Right lobe of liver (tissue), 4 donors: ENCODE results near the gene PYDC2.

Experiments
- POLR2A ChIP-seq: fragments of 450-650 bp; IDR thresholded peaks from one replicate; pipeline ENCODE4 v1.6.1; 2017; ENCODE audit warnings: antibody characterized with exemption, mild to moderate bottlenecking
- TF ChIP-seq, protein P1 (sequence below), 4 donors: fragments of 200-600 bp in 3 of 4; fragments of 450-650 bp in 1 of 4; IDR thresholded peaks; one replicate each; pipeline versions ENCODE4 v1.5.1 to v1.8.0; 2016 to 2022; ENCODE audit warnings: antibody characterized with exemption in 4 of 4, mild to moderate bottlenecking in 2 of 4
- donor health status: DM: no; HTN: no; CAD: no.
- donor health status: DM: no; HTN: no; CAD: no.
- donor health status: DM: no; HTN: yes; CAD: no.

DNA sequence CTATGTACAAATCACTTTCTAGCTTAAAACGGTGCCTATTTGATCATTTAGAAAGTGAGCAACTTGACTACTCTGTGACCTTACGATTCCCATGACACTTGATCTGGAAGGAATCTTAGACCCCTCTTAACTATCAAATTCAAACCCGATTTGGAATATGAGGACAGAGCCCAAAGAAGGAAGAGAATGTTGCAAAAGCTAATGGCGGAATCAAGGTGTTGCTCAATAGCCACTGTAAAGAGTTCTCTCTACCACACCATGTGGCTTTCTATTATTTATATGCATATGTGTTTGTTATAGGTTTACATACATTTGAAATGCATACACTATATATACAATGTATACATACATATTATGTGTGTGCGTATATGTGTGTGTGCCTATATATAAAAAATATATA is 39.9 kb downstream of the PYDC2 start:
- TF ChIP-seq, protein P1, sequence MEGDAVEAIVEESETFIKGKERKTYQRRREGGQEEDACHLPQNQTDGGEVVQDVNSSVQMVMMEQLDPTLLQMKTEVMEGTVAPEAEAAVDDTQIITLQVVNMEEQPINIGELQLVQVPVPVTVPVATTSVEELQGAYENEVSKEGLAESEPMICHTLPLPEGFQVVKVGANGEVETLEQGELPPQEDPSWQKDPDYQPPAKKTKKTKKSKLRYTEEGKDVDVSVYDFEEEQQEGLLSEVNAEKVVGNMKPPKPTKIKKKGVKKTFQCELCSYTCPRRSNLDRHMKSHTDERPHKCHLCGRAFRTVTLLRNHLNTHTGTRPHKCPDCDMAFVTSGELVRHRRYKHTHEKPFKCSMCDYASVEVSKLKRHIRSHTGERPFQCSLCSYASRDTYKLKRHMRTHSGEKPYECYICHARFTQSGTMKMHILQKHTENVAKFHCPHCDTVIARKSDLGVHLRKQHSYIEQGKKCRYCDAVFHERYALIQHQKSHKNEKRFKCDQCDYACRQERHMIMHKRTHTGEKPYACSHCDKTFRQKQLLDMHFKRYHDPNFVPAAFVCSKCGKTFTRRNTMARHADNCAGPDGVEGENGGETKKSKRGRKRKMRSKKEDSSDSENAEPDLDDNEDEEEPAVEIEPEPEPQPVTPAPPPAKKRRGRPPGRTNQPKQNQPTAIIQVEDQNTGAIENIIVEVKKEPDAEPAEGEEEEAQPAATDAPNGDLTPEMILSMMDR (IDR thresholded peaks at IDR 0.05): no peak
- TF ChIP-seq POLR2A: no peak
